Keratinocyte (primary cell): ENCODE results near the gene ZNF226. TPM values are rescaled to one million over a fixed set of nuclear protein-coding genes. Genes with fewer than 3 reads are reported as not detected.

Source experiments
- DNase-seq: peaks from one replicate; pipeline ENCODE4 v3.0.0-alpha.2; 2011; ENCODE audit warnings: low read depth, missing footprints, low spot score
- FAIRE-seq: peaks from 2 replicates; lab custom pipeline; 2011; peaks lifted over from hg19 to GRCh38; lab: Jason Lieb, UNC
- H2AFZ ChIP-seq: 2 replicates; pipeline ENCODE4 v1.6.0; 2012; ENCODE audit warnings: low read length, control low read depth, inconsistent platforms; ENCODE audit not compliant: control insufficient read depth
- H3K27ac ChIP-seq: 2 replicates; pipeline ENCODE4 v1.5.1; 2011; ENCODE audit warnings: low read length; ENCODE audit not compliant: control insufficient read depth, insufficient read depth
- H3K27me3 ChIP-seq: 3 replicates; pipeline ENCODE4 v1.6.0; 2011; ENCODE audit warnings: low read length; ENCODE audit not compliant: control insufficient read depth, insufficient read depth; ENCODE audit errors: extremely low read depth
- H3K36me3 ChIP-seq, 2 experiments: 2 replicates in 1 of 2; 3 replicates in 1 of 2; pipeline ENCODE4 v1.5.1; 2011; ENCODE audit warnings: low read length in 2 of 2, mild to moderate bottlenecking in 1 of 2; ENCODE audit not compliant: control insufficient read depth in 2 of 2, insufficient read depth in 2 of 2; ENCODE audit errors: extremely low read depth in 1 of 2
- H3K4me1 ChIP-seq: 3 replicates; pipeline ENCODE4 v1.5.1; 2011; ENCODE audit warnings: low read length; ENCODE audit not compliant: control insufficient read depth, insufficient read depth; ENCODE audit errors: extremely low read depth
- H3K4me2 ChIP-seq: 3 replicates; pipeline ENCODE4 v1.6.0; 2011; ENCODE audit warnings: low read depth, low read length; ENCODE audit not compliant: control insufficient read depth, insufficient read depth; ENCODE audit errors: extremely low read depth
- H3K4me3 ChIP-seq, 3 experiments: fragments of 200-600 bp in 1 of 3; sonication (generic) in 1 of 3; 2 replicates in 2 of 3; 3 replicates in 1 of 3; pipeline ENCODE4 v1.5.1; 2011 to 2016; ENCODE audit warnings: low read length in 3 of 3, mild to moderate bottlenecking in 3 of 3, control low read depth in 2 of 3, inconsistent platforms in 1 of 3, low read depth in 1 of 3, mixed read lengths in 1 of 3, mixed run types in 1 of 3, moderate library complexity in 1 of 3; ENCODE audit not compliant: control insufficient read depth in 2 of 3, insufficient read depth in 2 of 3; ENCODE audit errors: extremely low read depth in 1 of 3
- H3K79me2 ChIP-seq: 2 replicates; pipeline ENCODE4 v1.6.0; 2012; ENCODE audit warnings: low read length; ENCODE audit not compliant: control insufficient read depth, insufficient read depth
- H3K9ac ChIP-seq: 3 replicates; pipeline ENCODE4 v1.6.0; 2011; ENCODE audit warnings: low read length; ENCODE audit not compliant: control insufficient read depth, insufficient read depth; ENCODE audit errors: extremely low read depth
- H3K9me1 ChIP-seq: 3 replicates; pipeline ENCODE4 v1.6.0; 2011; ENCODE audit warnings: low read length; ENCODE audit not compliant: control insufficient read depth, insufficient read depth; ENCODE audit errors: extremely low read depth
- H3K9me3 ChIP-seq: 2 replicates; pipeline ENCODE4 v1.5.1; 2012; ENCODE audit warnings: low read depth, low read length; ENCODE audit not compliant: control insufficient read depth
- H4K20me1 ChIP-seq: 3 replicates; pipeline ENCODE4 v1.6.0; 2011; ENCODE audit warnings: low read length; ENCODE audit not compliant: control insufficient read depth, insufficient read depth; ENCODE audit errors: extremely low read depth
- EZH2 ChIP-seq: IDR thresholded peaks from one replicate; pipeline ENCODE4 v1.6.1; 2012; ENCODE audit warnings: inconsistent platforms, mild to moderate bottlenecking, low read length, moderate library complexity
- dilution Hi-C: fragments of 300-500 bp; cut with MboI; formaldehyde crosslinking; loops from one replicate; pipeline ENCODE4 v1.7.0; 2020; ENCODE audit warnings: low sequenced_read_pairs; ENCODE audit not compliant: extremely low pct_ligation_motif_present
- polyA plus RNA-seq, 5 experiments: library from polyadenylated mRNA; depleted of rRNA in 3 of 5; stranded (reverse) in 3 of 5; stranded (forward) in 1 of 5; unstranded in 1 of 5; fragments of >200 nt; gene quantifications; 1 replicate in 1 of 5; 2 replicates in 3 of 5; 3 replicates in 1 of 5; pipeline versions ENCODE4 v1.2.1 to v1.2.3, GENCODE V29; 2011 to 2012; ENCODE audit warnings: missing spikeins in 2 of 5, low read depth in 1 of 5, low replicate concordance in 1 of 5
- TF ChIP-seq, protein P1 (sequence below), 3 experiments: IDR thresholded peaks in 1 of 3; conservative IDR thresholded peaks in 1 of 3; optimal IDR thresholded peaks in 1 of 3; 2 replicates in 2 of 3; 3 replicates in 1 of 3; pipeline versions ENCODE3 to v1.5.1; 2011; ENCODE audit warnings: low read length in 3 of 3, mild to moderate bottlenecking in 3 of 3, moderate library complexity in 2 of 3, control low read depth in 1 of 3, inconsistent platforms in 1 of 3; ENCODE audit not compliant: insufficient read depth in 2 of 3; ENCODE audit errors: extremely low read depth in 1 of 3

ZNF226 gene
- polyA plus RNA-seq, 1 donor (not counting 4 experiments of a cell fraction or from before 2014, with no cell fraction given) = 16.4 TPM

DNA sequence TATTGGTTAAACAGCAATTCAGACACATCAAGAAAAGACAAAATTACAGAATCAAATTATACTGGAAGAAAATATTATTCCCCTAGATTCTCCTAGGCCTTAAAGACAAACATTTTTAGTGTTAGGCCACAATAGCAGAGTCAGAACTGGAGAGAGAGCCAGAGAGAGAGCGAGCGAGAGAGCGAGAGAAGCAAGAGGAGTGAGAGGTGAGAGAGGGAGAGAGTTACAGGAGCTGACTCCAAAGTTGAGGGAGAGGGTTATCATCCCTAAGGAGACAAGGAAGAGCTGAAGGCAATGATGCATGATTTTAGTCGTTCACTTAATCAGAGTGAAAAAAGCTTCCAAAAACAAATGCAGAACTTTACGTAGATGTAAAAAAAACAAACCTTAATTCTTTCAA is 27.2 kb downstream of the ZNF226 start:
- no peaks in the 10 kb centered on the region for H3K9me3 ChIP-seq
- no peak overlapping the region for H3K27ac ChIP-seq
- H3K27me3 ChIP-seq = no peaks in the 10 kb centered on the region
- H3K4me2 ChIP-seq = no peak overlapping the region
- H3K79me2 ChIP-seq = no peaks in the 10 kb centered on the region
- H4K20me1 ChIP-seq = no peaks in the 10 kb centered on the region
- H3K9ac ChIP-seq = no peak overlapping the region
- no peaks in the 10 kb centered on the region for H3K9me1 ChIP-seq
- H3K4me1 ChIP-seq = no peaks in the 10 kb centered on the region
- FAIRE-seq (no peak), DNase-seq (no peak)
- TF ChIP-seq, protein P1, sequence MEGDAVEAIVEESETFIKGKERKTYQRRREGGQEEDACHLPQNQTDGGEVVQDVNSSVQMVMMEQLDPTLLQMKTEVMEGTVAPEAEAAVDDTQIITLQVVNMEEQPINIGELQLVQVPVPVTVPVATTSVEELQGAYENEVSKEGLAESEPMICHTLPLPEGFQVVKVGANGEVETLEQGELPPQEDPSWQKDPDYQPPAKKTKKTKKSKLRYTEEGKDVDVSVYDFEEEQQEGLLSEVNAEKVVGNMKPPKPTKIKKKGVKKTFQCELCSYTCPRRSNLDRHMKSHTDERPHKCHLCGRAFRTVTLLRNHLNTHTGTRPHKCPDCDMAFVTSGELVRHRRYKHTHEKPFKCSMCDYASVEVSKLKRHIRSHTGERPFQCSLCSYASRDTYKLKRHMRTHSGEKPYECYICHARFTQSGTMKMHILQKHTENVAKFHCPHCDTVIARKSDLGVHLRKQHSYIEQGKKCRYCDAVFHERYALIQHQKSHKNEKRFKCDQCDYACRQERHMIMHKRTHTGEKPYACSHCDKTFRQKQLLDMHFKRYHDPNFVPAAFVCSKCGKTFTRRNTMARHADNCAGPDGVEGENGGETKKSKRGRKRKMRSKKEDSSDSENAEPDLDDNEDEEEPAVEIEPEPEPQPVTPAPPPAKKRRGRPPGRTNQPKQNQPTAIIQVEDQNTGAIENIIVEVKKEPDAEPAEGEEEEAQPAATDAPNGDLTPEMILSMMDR (optimal IDR thresholded peaks at IDR 0.05 in 1 of 3, IDR thresholded peaks at IDR 0.05 in 1 of 3, conservative IDR thresholded peaks at IDR 0.05 in 1 of 3; ENCODE audit: extremely low read depth in 1 of 3, insufficient read depth in 2 of 3, low read length in 3 of 3) = no peak
- no peak for TF ChIP-seq EZH2
- no peak overlapping the region for H3K4me3 ChIP-seq
- H2AFZ ChIP-seq = no peak overlapping the region
- H3K36me3 ChIP-seq = no peaks in the 10 kb centered on the region
- dilution Hi-C loops = no loop called here

- no peaks in the 10 kb centered on the region for H4K20me1 ChIP-seq
- H3K9me1 ChIP-seq = no peaks in the 10 kb centered on the region
- no peak overlapping the region for H2AFZ ChIP-seq
- DNase-seq (no peak), FAIRE-seq (no peak)
- no peaks in the 10 kb centered on the region for H3K79me2 ChIP-seq
- H3K9me3 ChIP-seq = no peaks in the 10 kb centered on the region
- no peak overlapping the region for H3K9ac ChIP-seq
- H3K27ac ChIP-seq = no peak overlapping the region
- TF ChIP-seq, protein P1 (optimal IDR thresholded peaks at IDR 0.05 in 1 of 3, IDR thresholded peaks at IDR 0.05 in 1 of 3, conservative IDR thresholded peaks at IDR 0.05 in 1 of 3; ENCODE audit: extremely low read depth in 1 of 3, insufficient read depth in 2 of 3, low read length in 3 of 3) = no peak
- TF ChIP-seq EZH2 = no peak
- dilution Hi-C loops = no loop called here
- no peaks in the 10 kb centered on the region for H3K4me1 ChIP-seq
- H3K4me2 ChIP-seq = no peak overlapping the region
- H3K27me3 ChIP-seq = no peaks in the 10 kb centered on the region
- H3K36me3 ChIP-seq = no peaks in the 10 kb centered on the region
- no peak overlapping the region for H3K4me3 ChIP-seq
Measured at GRCh38 chr19:44196772-44197171, 31.9 kb downstream of the ZNF226 start.
